OCI-LY3 (cell line): Measurements from ENCODE around the gene CDC42EP1.

ENCODE experiments used
- CTCF ChIP-seq: fragments of 200-600, 300-600 bp; sonication (generic); IDR thresholded peaks from 2 replicates; pipeline ENCODE4 v1.5.1; 2014; ENCODE audit warnings: antibody characterized with exemption, low read length, low read depth
- EZH2phosphoT487 ChIP-seq: fragments of 200-600 bp; shearing (Covaris generic); IDR thresholded peaks from 2 replicates; pipeline ENCODE4 v1.6.1; 2018; ENCODE audit warnings: antibody characterized with exemption, mixed run types, low read depth

- no peak for TF ChIP-seq CTCF
- no peak for TF ChIP-seq EZH2phosphoT487
Observed at GRCh38 chr22:37581504-37581903, 21.2 kb downstream of the CDC42EP1 start.
